Spleen (tissue), 7 donors: ENCODE results near the gene DECR2.

ENCODE experiments used
- CTCF ChIP-seq, 11 experiments: fragments of 200-600 bp in 7 of 11; fragments of 450-650 bp in 4 of 11; sonication (generic) in 4 of 11; IDR thresholded peaks in 8 of 11; conservative IDR thresholded peaks in 3 of 11; 1 replicate in 7 of 11; 2 replicates in 4 of 11; pipeline versions ENCODE4 v1.4.0 to v1.8.0; 2016 to 2021; ENCODE audit warnings: antibody characterized with exemption in 11 of 11, inconsistent platforms in 4 of 11, mild to moderate bottlenecking in 1 of 11
- POLR2A ChIP-seq, 3 donors: fragments of 450-650 bp; IDR thresholded peaks; one replicate each; pipeline ENCODE4 v1.5.1; 2017; ENCODE audit warnings: antibody characterized with exemption in 3 of 3, mild to moderate bottlenecking in 1 of 3
- POLR2AphosphoS5 ChIP-seq, 3 donors: sonication (generic); formaldehyde crosslinking; IDR thresholded peaks; one replicate each; pipeline ENCODE4 v1.5.1; 2017; ENCODE audit warnings: antibody characterized with exemption in 3 of 3
- donor health status: DM: no; HTN: no; CAD: no; lungs with moderate emphysema.
- donor health status: DM: no; HTN: no; CAD: no.
- donor health status: DM: no; HTN: no; CAD: no.

- TF ChIP-seq CTCF (IDR thresholded peaks at IDR 0.05 in 8 of 11, conservative IDR thresholded peaks at IDR 0.05 in 3 of 11) (no peak), POLR2A (IDR thresholded peaks at IDR 0.05) (no peak), POLR2AphosphoS5 (IDR thresholded peaks at IDR 0.05) (no peak)
Observed at GRCh38 chr16:374616-374926, 27.1 kb upstream of the DECR2 start.
